Kidney (tissue), 14 donors: ENCODE data around the gene CCDC9B. TPM values are rescaled to one million over a fixed set of nuclear protein-coding genes. Genes with fewer than 3 reads are reported as not detected.

Source experiments
- DNase-seq, 5 donors: peaks; one replicate each; pipeline ENCODE4 v3.0.0-alpha.2; 2013 to 2020
- FAIRE-seq: peaks from 2 replicates; lab custom pipeline; 2012; peaks lifted over from hg19 to GRCh38; lab: Jason Lieb, UNC
- H3K27ac ChIP-seq, 2 donors: one replicate each; pipeline ENCODE4 v1.7.0; 2013; ENCODE audit warnings: low read depth in 2 of 2, low read length in 2 of 2, inconsistent platforms in 1 of 2
- H3K27me3 ChIP-seq: one replicate; pipeline ENCODE4 v1.7.1; 2013; ENCODE audit warnings: low read length, inconsistent platforms; ENCODE audit not compliant: control insufficient read depth, insufficient read depth
- H3K36me3 ChIP-seq, 3 donors: one replicate each; pipeline versions ENCODE4 v1.7.0 to v1.7.1; 2013; ENCODE audit warnings: low read length in 3 of 3, control low read depth in 1 of 3, inconsistent platforms in 1 of 3; ENCODE audit not compliant: insufficient read depth in 3 of 3, control insufficient read depth in 2 of 3
- H3K4me1 ChIP-seq, 3 donors: one replicate each; pipeline versions ENCODE4 v1.7.0 to v1.7.1; 2013; ENCODE audit warnings: low read length in 3 of 3, inconsistent platforms in 1 of 3, low read depth in 1 of 3; ENCODE audit not compliant: control insufficient read depth in 2 of 3, insufficient read depth in 2 of 3
- H3K4me3 ChIP-seq, 3 donors: one replicate each; pipeline versions ENCODE4 v1.7.0 to v1.8.1; 2013; ENCODE audit warnings: low read length in 3 of 3, control low read depth in 1 of 3, inconsistent platforms in 1 of 3
- H3K9ac ChIP-seq, 3 donors: one replicate each; pipeline versions ENCODE4 v1.7.0 to v1.7.1; 2013; ENCODE audit warnings: low read length in 3 of 3, control low read depth in 1 of 3, inconsistent platforms in 1 of 3
- H3K9me3 ChIP-seq, 3 donors: one replicate each; pipeline versions ENCODE4 v1.7.0 to v1.7.1; 2013; ENCODE audit warnings: low read length in 3 of 3, control low read depth in 1 of 3, inconsistent platforms in 1 of 3; ENCODE audit not compliant: control insufficient read depth in 2 of 3, insufficient read depth in 1 of 3
- intact Hi-C: fragments of 100-400 bp; cut with DNase I; formaldehyde crosslinking; loops from one replicate; pipeline ENCODE4 v1.11.1; 2022
- polyA plus RNA-seq: library from polyadenylated mRNA; stranded (reverse); fragments of 350-450 nt; fragmentation: Illumina TruSeq; extraction: RNeasy Lipid Tissue Mini Kit (QIAGEN cat#74804); gene quantifications from one replicate; pipeline ENCODE4 v1.2.3, GENCODE V29; 2014; ENCODE audit warnings: low read depth, low replicate concordance; ENCODE audit not compliant: insufficient read depth
- total RNA-seq: library from RNA; stranded (reverse); fragmentation: NEBNext Ultra II Directional; extraction: Animal tissue kit (Norgen Biotek cat#: 25700); gene quantifications from one replicate; pipeline ENCODE4 v1.2.1, GENCODE V29; 2021
- TF ChIP-seq, protein P1 (sequence below): IDR thresholded peaks from 3 replicates; pipeline ENCODE4 v1.5.1; 2012; ENCODE audit warnings: mild to moderate bottlenecking, moderate library complexity, borderline replicate concordance; ENCODE audit not compliant: insufficient read depth; ENCODE audit errors: extremely low read depth
- donor health status: control.
- donor health status: control.
- donor health status: control.
- donor health status: control.
- donor health status: control.
- donor health status: DM: yes; HTN: yes; CAD: no.
- donor health status: Normal renal cell carcinoma (clear cell type).

Gene CCDC9B
- total and polyA plus RNA-seq, 2 donors from 2014 or later: 4.7 to 60.0 TPM

DNA sequence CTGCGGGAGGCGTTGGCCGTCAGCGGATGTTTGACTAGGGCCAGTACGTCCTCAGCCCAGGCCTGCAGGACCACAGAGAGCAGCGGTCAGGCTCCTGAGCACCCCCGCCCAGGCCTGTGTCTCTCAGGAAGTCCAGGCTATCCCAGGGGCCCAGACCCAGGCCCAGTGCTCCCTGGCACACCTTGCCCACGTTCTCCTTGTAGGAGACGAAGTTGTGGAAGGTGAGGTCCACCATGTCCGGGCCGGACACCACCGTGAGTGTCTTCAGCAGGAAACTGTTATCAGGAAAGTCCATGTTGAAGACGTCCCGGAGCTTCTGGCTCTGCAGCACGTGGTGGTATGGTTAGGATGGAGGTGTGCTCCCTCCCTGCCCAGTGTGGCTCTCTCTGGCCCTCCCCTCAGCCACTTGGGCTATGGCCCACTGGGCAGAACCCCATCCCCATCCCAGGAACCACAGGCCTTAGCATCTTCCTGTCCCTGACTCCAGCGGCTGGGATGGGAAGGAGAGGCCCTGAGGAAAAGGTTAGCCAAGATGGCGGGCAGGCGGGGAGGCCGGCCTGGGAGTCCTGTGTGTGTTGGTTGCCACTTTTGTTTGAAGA lies 38.4 kb downstream of the CCDC9B start:
- intact Hi-C loops: no loop called here
- Histone ChIP-seq H3K4me3 (no peak overlapping the region), H3K36me3 (no peaks in the 10 kb centered on the region), H3K9me3 (peaks cover 0 to 6% (median 2%) of the 10 kb centered on the region in 3 donors), H3K9ac (no peak overlapping the region), H3K27ac (no peak overlapping the region), H3K27me3 (no peaks in the 10 kb centered on the region), H3K4me1 (no peaks in the 10 kb centered on the region)
- TF ChIP-seq, protein P1, sequence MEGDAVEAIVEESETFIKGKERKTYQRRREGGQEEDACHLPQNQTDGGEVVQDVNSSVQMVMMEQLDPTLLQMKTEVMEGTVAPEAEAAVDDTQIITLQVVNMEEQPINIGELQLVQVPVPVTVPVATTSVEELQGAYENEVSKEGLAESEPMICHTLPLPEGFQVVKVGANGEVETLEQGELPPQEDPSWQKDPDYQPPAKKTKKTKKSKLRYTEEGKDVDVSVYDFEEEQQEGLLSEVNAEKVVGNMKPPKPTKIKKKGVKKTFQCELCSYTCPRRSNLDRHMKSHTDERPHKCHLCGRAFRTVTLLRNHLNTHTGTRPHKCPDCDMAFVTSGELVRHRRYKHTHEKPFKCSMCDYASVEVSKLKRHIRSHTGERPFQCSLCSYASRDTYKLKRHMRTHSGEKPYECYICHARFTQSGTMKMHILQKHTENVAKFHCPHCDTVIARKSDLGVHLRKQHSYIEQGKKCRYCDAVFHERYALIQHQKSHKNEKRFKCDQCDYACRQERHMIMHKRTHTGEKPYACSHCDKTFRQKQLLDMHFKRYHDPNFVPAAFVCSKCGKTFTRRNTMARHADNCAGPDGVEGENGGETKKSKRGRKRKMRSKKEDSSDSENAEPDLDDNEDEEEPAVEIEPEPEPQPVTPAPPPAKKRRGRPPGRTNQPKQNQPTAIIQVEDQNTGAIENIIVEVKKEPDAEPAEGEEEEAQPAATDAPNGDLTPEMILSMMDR: no peak
- FAIRE-seq (no peak), DNase-seq (peak in 1 of 5 donors; percentile 54)

DNA sequence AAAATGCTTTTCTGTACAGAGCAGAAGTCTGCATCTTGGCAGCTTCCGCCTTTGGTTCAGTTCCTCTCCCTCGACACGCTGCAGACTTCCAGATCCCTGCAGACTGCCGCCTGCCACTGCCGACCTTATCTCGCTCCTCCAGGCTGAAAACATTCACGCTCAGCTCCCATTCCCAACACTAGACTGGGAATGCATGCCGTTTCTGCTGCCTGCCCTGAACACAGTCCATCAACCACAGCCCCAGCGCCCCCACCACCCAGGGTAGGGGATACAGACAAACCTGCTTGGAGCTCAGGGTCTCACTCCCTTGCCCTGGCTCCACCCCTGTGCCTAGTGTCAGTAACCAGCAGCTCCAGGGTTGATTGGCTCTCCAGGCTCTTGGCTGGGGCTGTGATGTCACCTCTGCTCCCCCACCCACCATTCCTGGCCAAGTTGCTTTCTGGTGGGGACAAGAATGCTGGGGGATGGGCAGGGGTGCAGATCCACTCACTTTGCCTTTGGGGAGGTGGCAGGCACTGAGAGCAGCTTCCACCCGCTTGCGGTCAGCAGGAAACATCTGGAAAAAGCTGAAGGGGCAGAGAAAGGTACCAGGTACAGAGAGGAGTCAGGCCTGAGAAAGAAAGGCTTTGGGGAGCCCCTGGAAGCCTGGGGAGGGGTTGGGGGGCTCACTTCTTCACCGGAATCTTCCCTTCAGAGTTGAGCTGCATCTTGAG lies 39.1 kb downstream of the CCDC9B start:
- no peaks in the 10 kb centered on the region for H3K27me3 ChIP-seq
- TF ChIP-seq, protein P1: no peak
- peak; percentile 52 to 71 (median 53) for DNase-seq
- H3K9me3 ChIP-seq: peaks cover 0 to 6% (median 2%) of the 10 kb centered on the region in 3 donors
- FAIRE-seq: no peak
- H3K9ac ChIP-seq: no peak overlapping the region
- intact Hi-C loops: no loop called here
- H3K36me3 ChIP-seq: no peaks in the 10 kb centered on the region
- H3K27ac ChIP-seq: no peak overlapping the region
- no peak overlapping the region for H3K4me3 ChIP-seq
- no peaks in the 10 kb centered on the region for H3K4me1 ChIP-seq

DNA sequence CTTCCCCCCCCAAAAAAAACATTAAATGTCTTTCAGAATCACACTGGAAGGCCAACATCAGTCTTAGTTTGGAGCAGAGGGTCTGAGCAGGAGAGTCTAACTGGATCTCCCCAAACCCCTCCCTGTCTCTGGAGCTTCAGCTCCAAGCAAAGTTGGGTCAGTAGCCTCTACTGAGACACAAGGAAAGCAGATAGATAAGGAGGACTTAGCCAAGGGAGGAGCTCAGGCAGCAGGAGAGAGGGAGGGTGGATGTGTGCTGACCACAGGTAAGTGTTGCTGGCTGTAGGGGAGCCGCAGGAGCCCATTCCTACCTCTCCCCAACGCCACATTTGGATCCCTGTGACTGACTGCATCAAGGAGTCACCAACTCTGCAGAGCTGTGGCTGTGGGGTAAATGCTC lies 40.0 kb downstream of the CCDC9B start:
- DNase-seq: no peak
- peaks cover 0 to 6% (median 2%) of the 10 kb centered on the region in 3 donors for H3K9me3 ChIP-seq
- TF ChIP-seq, protein P1: no peak
- H3K36me3 ChIP-seq: no peaks in the 10 kb centered on the region
- intact Hi-C loops: no loop called here
- no peaks in the 10 kb centered on the region for H3K27me3 ChIP-seq
- H3K4me1 ChIP-seq: no peaks in the 10 kb centered on the region
- no peak for FAIRE-seq
- H3K4me3 ChIP-seq: no peak overlapping the region
- H3K9ac ChIP-seq: no peak overlapping the region
- H3K27ac ChIP-seq: no peak overlapping the region
